K562 (cell line): ENCODE measurements around the gene DEDD.

Source experiments
- BDP1 ChIP-seq: IDR thresholded peaks from 3 replicates; pipeline ENCODE4 v1.6.1; 2011; ENCODE audit not compliant: insufficient read length, insufficient read depth
- CC2D1A ChIP-seq: fragments of 450-650 bp; IDR thresholded peaks from 2 replicates; pipeline ENCODE4 v1.6.1; 2017; ENCODE audit warnings: mild to moderate bottlenecking
- EZH2 ChIP-seq: IDR thresholded peaks from 2 replicates; pipeline ENCODE4 v1.6.1; 2012; ENCODE audit warnings: low read depth, mild to moderate bottlenecking, inconsistent platforms, low read length, borderline replicate concordance
- FOXM1 ChIP-seq, 2 experiments: fragments of 450-650 bp in 1 of 2; sonication (generic) in 1 of 2; formaldehyde crosslinking in 1 of 2; IDR thresholded peaks; 2 replicates each; pipeline versions ENCODE4 v1.6.1 to v1.9.0; 2017 to 2022; ENCODE audit warnings: low read depth in 2 of 2, mild to moderate bottlenecking in 2 of 2, missing genetic modification reagents in 1 of 2, moderate library complexity in 1 of 2
- HDGF ChIP-seq: fragments of 450-650 bp; IDR thresholded peaks from 2 replicates; pipeline ENCODE4 v1.6.1; 2016
- HEY1 ChIP-seq: fragments of 250-450 bp; sonication (Bioruptor Pico); IDR thresholded peaks from 2 replicates; pipeline ENCODE4 v1.5.0; 2020; ENCODE audit warnings: mild to moderate bottlenecking, moderate library complexity, borderline replicate concordance
- HNRNPH1 ChIP-seq: fragments of 200-400 bp; formaldehyde crosslinking; optimal IDR thresholded peaks from 2 replicates; pipeline ENCODE3; 2017; ENCODE audit warnings: low read depth, mild to moderate bottlenecking, low read length, moderate library complexity
- NFYB ChIP-seq: IDR thresholded peaks from 2 replicates; pipeline ENCODE4 v1.6.1; 2011; ENCODE audit warnings: mild to moderate bottlenecking, moderate library complexity; ENCODE audit not compliant: insufficient read length; ENCODE audit errors: extremely low read depth
- NR3C1 ChIP-seq: sonication (generic); formaldehyde crosslinking; IDR thresholded peaks from 2 replicates; pipeline ENCODE4 v1.8.1; 2022; ENCODE audit warnings: missing genetic modification reagents
- POLR2A ChIP-seq: fragments of 450-650 bp; conservative IDR thresholded peaks from 2 replicates; pipeline ENCODE4 v1.6.1; 2016
- RCOR1 ChIP-seq, 2 experiments: IDR thresholded peaks; 2 replicates each; pipeline ENCODE4 v1.6.1; 2012; ENCODE audit warnings: low read depth in 2 of 2, low read length in 2 of 2, borderline replicate concordance in 1 of 2, improper control_type of control experiment in 1 of 2
- USF2 ChIP-seq: sonication (generic); formaldehyde crosslinking; IDR thresholded peaks from 2 replicates; pipeline ENCODE4 v1.5.0; 2020; ENCODE audit warnings: missing genetic modification reagents
- ZFX ChIP-seq: sonication (generic); formaldehyde crosslinking; IDR thresholded peaks from 2 replicates; pipeline ENCODE4 v1.8.0; 2022; ENCODE audit warnings: mild to moderate bottlenecking, missing genetic modification reagents, moderate library complexity
- ZNF589 ChIP-seq: fragments of 200-800 bp; sonication (Bioruptor generic); IDR thresholded peaks from 2 replicates; pipeline ENCODE4 v1.6.1; 2016; ENCODE audit warnings: low read depth, missing genetic modification characterization, missing compliant biosample characterization

GRCh38 chr1:161106431-161106830 lies 26.0 kb downstream of the DEDD start:
- TF ChIP-seq USF2 (CRISPR knock-in tag) (no peak), RCOR1 (IDR thresholded peaks at IDR 0.05; ENCODE audit: borderline replicate concordance in 1 of 2, low read depth in 2 of 2, low read length in 2 of 2) (no peak), EZH2 (no peak), CC2D1A (no peak), HDGF (no peak), BDP1 (no peak), HNRNPH1 (no peak), ZFX (CRISPR knock-in tag) (no peak), FOXM1 (IDR thresholded peaks at IDR 0.05; ENCODE audit: low read depth) (no peak), FOXM1 (CRISPR knock-in tag; IDR thresholded peaks at IDR 0.05; ENCODE audit: low read depth) (no peak), NFYB (no peak), POLR2A (no peak), HEY1 (no peak), NR3C1 (CRISPR knock-in tag) (no peak), ZNF589 (CRISPR knock-in tag) (no peak)
